Transverse colon (tissue), 4 donors: ENCODE data around the gene KRT14.

Experiments used
- CTCF ChIP-seq, 5 experiments: fragments of 200-600 bp in 3 of 5; fragments of 450-650 bp in 2 of 5; sonication (generic) in 3 of 5; IDR thresholded peaks; 1 replicate in 2 of 5; 2 replicates in 3 of 5; pipeline ENCODE4 v1.5.1; 2016 to 2017; ENCODE audit warnings: antibody characterized with exemption in 5 of 5, inconsistent platforms in 3 of 5, mild to moderate bottlenecking in 2 of 5, moderate library complexity in 1 of 5
- POLR2AphosphoS5 ChIP-seq, 3 donors: sonication (generic); formaldehyde crosslinking; IDR thresholded peaks; one replicate each; pipeline ENCODE4 v1.6.1; 2016; ENCODE audit warnings: antibody characterized with exemption in 3 of 3

- no peak for TF ChIP-seq CTCF (IDR thresholded peaks at IDR 0.05)
- TF ChIP-seq POLR2AphosphoS5 (IDR thresholded peaks at IDR 0.05): no peak
Observed at GRCh38 chr17:41627316-41628072, 40.8 kb upstream of the KRT14 start.
